ENCODE measurements around the gene MAPRE3.

DNA sequence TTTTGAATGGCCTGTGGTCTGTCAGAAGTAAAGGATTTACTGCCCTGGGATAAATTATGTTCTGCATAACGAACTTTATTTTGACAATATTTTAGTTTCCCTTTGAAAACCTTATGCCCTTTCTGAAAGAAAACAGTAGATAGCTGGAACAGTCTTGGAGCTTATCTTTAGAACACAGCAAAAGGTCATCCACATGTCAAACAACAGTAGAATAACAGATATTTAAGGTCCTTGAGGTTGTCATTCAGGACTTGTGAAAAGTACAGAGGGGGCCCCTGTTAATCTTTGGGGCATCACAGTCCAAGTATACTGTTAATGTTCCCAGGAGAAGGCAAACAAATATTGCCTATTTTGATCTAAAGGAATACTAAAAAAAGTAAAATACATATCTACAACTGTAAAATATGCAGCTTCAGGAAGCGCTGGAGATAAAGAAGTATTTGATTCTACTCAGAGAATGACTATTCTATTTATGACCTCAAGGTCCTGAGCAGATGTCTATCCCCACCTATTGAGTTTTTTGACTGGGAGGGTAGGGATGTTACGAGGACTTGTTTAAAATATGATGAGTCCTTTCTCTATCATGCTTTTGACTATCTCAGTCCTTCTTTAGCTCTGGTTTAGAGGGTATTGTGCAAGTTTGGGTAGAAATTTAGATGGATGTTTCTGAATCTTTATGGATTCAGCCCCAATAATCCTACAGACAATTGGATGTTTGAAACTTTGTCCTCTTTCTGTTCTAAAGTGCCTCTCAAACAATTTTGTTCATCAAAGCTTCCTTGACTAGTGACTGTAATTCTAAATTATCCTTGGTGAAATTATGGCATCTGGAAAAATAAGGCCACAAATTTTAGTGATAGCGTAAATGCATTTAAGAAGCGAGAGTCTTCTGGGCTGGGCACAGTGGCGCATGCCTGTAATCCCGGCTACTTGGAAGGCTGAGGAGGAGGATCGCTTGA, 37.3 kb downstream of the MAPRE3 start:
- TF ChIP-seq CTCF (IDR thresholded peaks at IDR 0.05): no peak
- no peak for TF ChIP-seq POLR2A (IDR thresholded peaks at IDR 0.05)

All from Peyer's patch (tissue), 4 donors.